Panc1 (cell line): ENCODE data around the gene NOVA1. TPM values are rescaled to one million over a fixed set of nuclear protein-coding genes. Genes with fewer than 3 reads are reported as not detected.

ENCODE experiments used
- ATAC-seq: fragments of 200-7000 bp; cut with Tn5 transposase; 2 replicates; pipeline ENCODE4 v1.9.1; 2020; ENCODE audit warnings: mild to moderate bottlenecking, moderate library complexity
- BruUV-seq: library from RNA; stranded (reverse); fragments of 400-500 nt; replicated peaks from 2 replicates; lab custom pipeline; 2021; lab: Mats Ljungman, UMichigan
- CTCF ChIA-PET: fragments of 300-600 bp; sonication (Branson Sonifier 250); formaldehyde crosslinking; loops from one replicate; lab custom pipeline; 2022; ENCODE audit warnings: antibody characterized with exemption; lab: Charles Lee
- POLR2A ChIA-PET: fragments of 300-600 bp; sonication (Branson Sonifier 250); formaldehyde crosslinking; loops from one replicate; lab custom pipeline; 2022; ENCODE audit warnings: antibody characterized with exemption; lab: Charles Lee
- DNase-seq: peaks from one replicate; pipeline ENCODE4 v3.0.0-alpha.2; 2010; ENCODE audit warnings: low read depth, low spot score
- H3K27ac ChIP-seq: 2 replicates; pipeline ENCODE4 v1.5.1; 2011; ENCODE audit warnings: mild to moderate bottlenecking, low read length, inconsistent platforms
- H3K27me3 ChIP-seq: fragments of 200-500 bp; sonication (Bioruptor generic); 2 replicates; pipeline ENCODE4 v1.6.0; 2014; ENCODE audit warnings: low read length, inconsistent platforms; ENCODE audit not compliant: control insufficient read depth, insufficient read depth
- H3K36me3 ChIP-seq: fragments of 200-500 bp; sonication (Bioruptor generic); 2 replicates; pipeline ENCODE4 v1.5.1; 2014; ENCODE audit warnings: inconsistent platforms, mild to moderate bottlenecking, low read length, moderate library complexity; ENCODE audit not compliant: control insufficient read depth, insufficient read depth
- H3K4me1 ChIP-seq: 2 replicates; pipeline ENCODE4 v1.5.1; 2011; ENCODE audit warnings: inconsistent platforms, mild to moderate bottlenecking, low read length, moderate library complexity; ENCODE audit not compliant: control insufficient read depth, insufficient read depth
- H3K4me3 ChIP-seq, 2 experiments: 2 replicates each; pipeline ENCODE4 v1.5.1; 2011 to 2012; ENCODE audit warnings: low read depth in 2 of 2, low read length in 2 of 2, mild to moderate bottlenecking in 2 of 2, inconsistent platforms in 1 of 2, moderate library complexity in 1 of 2
- H3K9me3 ChIP-seq: fragments of 200-500 bp; sonication (Bioruptor generic); 2 replicates; pipeline ENCODE4 v1.5.1; 2014; ENCODE audit warnings: low read depth, mild to moderate bottlenecking, inconsistent platforms, low read length, moderate library complexity; ENCODE audit not compliant: control insufficient read depth, insufficient read depth
- POLR2AphosphoS5 ChIP-seq: IDR thresholded peaks from 2 replicates; pipeline ENCODE4 v1.6.1; 2012; ENCODE audit warnings: mild to moderate bottlenecking, low read depth, low read length, moderate library complexity
- SIN3A ChIP-seq: IDR thresholded peaks from 2 replicates; pipeline ENCODE4 v1.6.1; 2012; ENCODE audit warnings: low read depth, mild to moderate bottlenecking, low read length, moderate library complexity, borderline replicate concordance; ENCODE audit not compliant: insufficient read depth
- TCF7L2 ChIP-seq: IDR thresholded peaks from 2 replicates; pipeline ENCODE4 v1.6.1; 2011; ENCODE audit warnings: mild to moderate bottlenecking, low read depth, low read length, inconsistent platforms
- in situ Hi-C: cut with HindIII; loops from 2 replicates; pipeline ENCODE4 v1.10.0; 2016; ENCODE audit warnings: low sequenced_read_pairs, low pct_unique_long_range_greater_than_20kb
- intact Hi-C: fragments of 100-400 bp; cut with micrococcal nuclease; formaldehyde crosslinking; loops from one replicate; pipeline ENCODE4 v1.10.0; 2022; ENCODE audit not compliant: unreplicated experiment
- total RNA-seq: library from RNA; stranded (reverse); gene quantifications from one replicate; pipeline ENCODE4 v1.2.1, GENCODE V29; 2021; ENCODE audit not compliant: unreplicated experiment
- TF ChIP-seq, protein P1 (sequence below): fragments of 450-650 bp; IDR thresholded peaks from 2 replicates; pipeline ENCODE4 v1.5.1; 2017; ENCODE audit warnings: mild to moderate bottlenecking
- TF ChIP-seq, protein P2 (sequence below), 2 experiments: IDR thresholded peaks; 2 replicates each; pipeline ENCODE4 v1.6.1; 2011 to 2012; ENCODE audit warnings: low read depth in 2 of 2, control low read depth in 1 of 2, low read length in 1 of 2, mild to moderate bottlenecking in 1 of 2, moderate library complexity in 1 of 2; ENCODE audit not compliant: insufficient read depth in 1 of 2

Gene NOVA1
- total RNA-seq, 1 experiment from 2014 or later: not detected

DNA sequence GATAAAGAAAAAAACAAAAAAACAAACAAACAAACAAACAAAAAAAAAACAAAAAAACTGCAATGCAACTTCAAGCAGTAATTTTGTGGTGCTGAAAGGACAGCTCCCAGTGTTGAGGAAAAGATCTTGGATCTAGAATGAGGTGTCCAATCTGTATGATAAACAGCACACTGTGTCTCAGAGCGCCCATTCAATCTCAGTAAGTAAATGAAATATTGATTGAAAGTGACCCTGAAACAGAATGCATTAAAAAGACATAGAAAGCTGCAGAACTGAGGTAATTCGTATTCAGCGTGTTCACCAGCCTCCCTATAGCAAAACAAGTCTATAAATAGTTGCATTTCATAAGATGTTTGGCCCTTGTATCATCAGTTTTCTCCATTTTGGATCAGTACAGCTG is 153.0 kb downstream of the NOVA1 start:
- intact Hi-C loops: no loop called here
- H3K4me1 ChIP-seq: no peaks in the 10 kb centered on the region
- no peaks in the 10 kb centered on the region for H3K9me3 ChIP-seq
- no peaks in the 10 kb centered on the region for H3K27me3 ChIP-seq
- CTCF ChIA-PET: no interaction called here
- ATAC-seq: no peak
- no peak overlapping the region for H3K4me3 ChIP-seq
- POLR2A ChIA-PET: no interaction called here
- BruUV-seq: no TSS peak
- no peaks in the 10 kb centered on the region for H3K36me3 ChIP-seq
- in situ Hi-C loops: no loop called here
- no peak overlapping the region for H3K27ac ChIP-seq
- no peak for TF ChIP-seq POLR2AphosphoS5
- TF ChIP-seq, protein P1, sequence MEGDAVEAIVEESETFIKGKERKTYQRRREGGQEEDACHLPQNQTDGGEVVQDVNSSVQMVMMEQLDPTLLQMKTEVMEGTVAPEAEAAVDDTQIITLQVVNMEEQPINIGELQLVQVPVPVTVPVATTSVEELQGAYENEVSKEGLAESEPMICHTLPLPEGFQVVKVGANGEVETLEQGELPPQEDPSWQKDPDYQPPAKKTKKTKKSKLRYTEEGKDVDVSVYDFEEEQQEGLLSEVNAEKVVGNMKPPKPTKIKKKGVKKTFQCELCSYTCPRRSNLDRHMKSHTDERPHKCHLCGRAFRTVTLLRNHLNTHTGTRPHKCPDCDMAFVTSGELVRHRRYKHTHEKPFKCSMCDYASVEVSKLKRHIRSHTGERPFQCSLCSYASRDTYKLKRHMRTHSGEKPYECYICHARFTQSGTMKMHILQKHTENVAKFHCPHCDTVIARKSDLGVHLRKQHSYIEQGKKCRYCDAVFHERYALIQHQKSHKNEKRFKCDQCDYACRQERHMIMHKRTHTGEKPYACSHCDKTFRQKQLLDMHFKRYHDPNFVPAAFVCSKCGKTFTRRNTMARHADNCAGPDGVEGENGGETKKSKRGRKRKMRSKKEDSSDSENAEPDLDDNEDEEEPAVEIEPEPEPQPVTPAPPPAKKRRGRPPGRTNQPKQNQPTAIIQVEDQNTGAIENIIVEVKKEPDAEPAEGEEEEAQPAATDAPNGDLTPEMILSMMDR: no peak
- no peak for TF ChIP-seq TCF7L2
- TF ChIP-seq, protein P2, sequence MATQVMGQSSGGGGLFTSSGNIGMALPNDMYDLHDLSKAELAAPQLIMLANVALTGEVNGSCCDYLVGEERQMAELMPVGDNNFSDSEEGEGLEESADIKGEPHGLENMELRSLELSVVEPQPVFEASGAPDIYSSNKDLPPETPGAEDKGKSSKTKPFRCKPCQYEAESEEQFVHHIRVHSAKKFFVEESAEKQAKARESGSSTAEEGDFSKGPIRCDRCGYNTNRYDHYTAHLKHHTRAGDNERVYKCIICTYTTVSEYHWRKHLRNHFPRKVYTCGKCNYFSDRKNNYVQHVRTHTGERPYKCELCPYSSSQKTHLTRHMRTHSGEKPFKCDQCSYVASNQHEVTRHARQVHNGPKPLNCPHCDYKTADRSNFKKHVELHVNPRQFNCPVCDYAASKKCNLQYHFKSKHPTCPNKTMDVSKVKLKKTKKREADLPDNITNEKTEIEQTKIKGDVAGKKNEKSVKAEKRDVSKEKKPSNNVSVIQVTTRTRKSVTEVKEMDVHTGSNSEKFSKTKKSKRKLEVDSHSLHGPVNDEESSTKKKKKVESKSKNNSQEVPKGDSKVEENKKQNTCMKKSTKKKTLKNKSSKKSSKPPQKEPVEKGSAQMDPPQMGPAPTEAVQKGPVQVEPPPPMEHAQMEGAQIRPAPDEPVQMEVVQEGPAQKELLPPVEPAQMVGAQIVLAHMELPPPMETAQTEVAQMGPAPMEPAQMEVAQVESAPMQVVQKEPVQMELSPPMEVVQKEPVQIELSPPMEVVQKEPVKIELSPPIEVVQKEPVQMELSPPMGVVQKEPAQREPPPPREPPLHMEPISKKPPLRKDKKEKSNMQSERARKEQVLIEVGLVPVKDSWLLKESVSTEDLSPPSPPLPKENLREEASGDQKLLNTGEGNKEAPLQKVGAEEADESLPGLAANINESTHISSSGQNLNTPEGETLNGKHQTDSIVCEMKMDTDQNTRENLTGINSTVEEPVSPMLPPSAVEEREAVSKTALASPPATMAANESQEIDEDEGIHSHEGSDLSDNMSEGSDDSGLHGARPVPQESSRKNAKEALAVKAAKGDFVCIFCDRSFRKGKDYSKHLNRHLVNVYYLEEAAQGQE (IDR thresholded peaks at IDR 0.05; ENCODE audit: insufficient read depth in 1 of 2, low read depth in 2 of 2, low read length in 1 of 2): peak; percentile 41 to 69; a peak in 3 of 4 replicates
- DNase-seq: no peak

DNA sequence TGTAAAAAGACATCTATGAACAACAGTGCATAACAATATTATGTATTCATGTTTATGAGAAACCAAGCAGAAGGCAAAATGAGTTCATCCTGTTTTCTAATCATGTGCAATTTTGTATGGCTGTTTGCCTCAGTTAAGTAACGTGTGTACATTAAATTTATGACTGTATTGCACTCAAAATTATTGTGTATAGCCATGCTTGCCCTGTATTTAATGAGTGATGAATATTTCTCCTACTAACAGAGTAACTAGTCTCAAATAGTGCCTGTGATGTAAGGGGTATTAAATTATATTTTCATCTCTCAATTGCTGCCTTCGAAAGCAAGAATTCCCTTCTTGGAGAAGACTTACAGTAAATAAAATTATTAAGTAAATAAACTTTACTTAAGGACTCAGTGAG is 154.2 kb downstream of the NOVA1 start:
- TF ChIP-seq POLR2AphosphoS5 (no peak), TCF7L2 (no peak), SIN3A (no peak)
- TF ChIP-seq, protein P1: no peak
- TF ChIP-seq, protein P2 (IDR thresholded peaks at IDR 0.05; ENCODE audit: insufficient read depth in 1 of 2, low read depth in 2 of 2, low read length in 1 of 2): no peak
- Histone ChIP-seq H3K4me1 (no peaks in the 10 kb centered on the region), H3K4me3 (no peak overlapping the region), H3K27me3 (no peaks in the 10 kb centered on the region), H3K27ac (no peak overlapping the region), H3K36me3 (no peaks in the 10 kb centered on the region), H3K9me3 (no peaks in the 10 kb centered on the region)
- CTCF ChIA-PET: no interaction called here
- no peak for ATAC-seq
- DNase-seq: no peak
- in situ Hi-C loops: no loop called here
- no TSS peak for BruUV-seq
- POLR2A ChIA-PET: no interaction called here
- intact Hi-C loops: no loop called here
